Right lobe of liver (tissue), 4 donors: ENCODE results near the gene SNX19.

Experiments used
- POLR2A ChIP-seq: fragments of 450-650 bp; IDR thresholded peaks from one replicate; pipeline ENCODE4 v1.6.1; 2017; ENCODE audit warnings: antibody characterized with exemption, mild to moderate bottlenecking
- TF ChIP-seq, protein P1 (sequence below), 4 donors: fragments of 200-600 bp in 3 of 4; fragments of 450-650 bp in 1 of 4; IDR thresholded peaks; one replicate each; pipeline versions ENCODE4 v1.5.1 to v1.8.0; 2016 to 2022; ENCODE audit warnings: antibody characterized with exemption in 4 of 4, mild to moderate bottlenecking in 2 of 4
- donor health status: DM: no; HTN: no; CAD: no.
- donor health status: DM: no; HTN: no; CAD: no.
- donor health status: DM: no; HTN: yes; CAD: no.

DNA sequence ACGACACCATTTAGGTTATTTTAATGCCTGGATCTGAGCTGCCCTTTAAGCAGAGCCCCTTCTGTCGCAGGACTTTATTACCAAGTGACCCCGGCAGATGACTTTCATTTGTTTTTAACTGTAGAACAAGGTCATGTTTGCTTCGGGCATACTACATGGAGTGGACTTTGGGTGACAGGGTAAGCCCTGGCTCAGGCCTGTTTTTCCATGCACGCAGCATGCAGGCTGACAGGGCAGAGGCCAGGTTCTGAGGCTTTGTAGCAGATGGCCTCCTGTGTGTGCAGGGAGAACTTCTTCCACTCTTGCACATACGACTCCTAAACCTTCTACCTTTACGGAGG is 50.5 kb downstream of the SNX19 start:
- TF ChIP-seq, protein P1, sequence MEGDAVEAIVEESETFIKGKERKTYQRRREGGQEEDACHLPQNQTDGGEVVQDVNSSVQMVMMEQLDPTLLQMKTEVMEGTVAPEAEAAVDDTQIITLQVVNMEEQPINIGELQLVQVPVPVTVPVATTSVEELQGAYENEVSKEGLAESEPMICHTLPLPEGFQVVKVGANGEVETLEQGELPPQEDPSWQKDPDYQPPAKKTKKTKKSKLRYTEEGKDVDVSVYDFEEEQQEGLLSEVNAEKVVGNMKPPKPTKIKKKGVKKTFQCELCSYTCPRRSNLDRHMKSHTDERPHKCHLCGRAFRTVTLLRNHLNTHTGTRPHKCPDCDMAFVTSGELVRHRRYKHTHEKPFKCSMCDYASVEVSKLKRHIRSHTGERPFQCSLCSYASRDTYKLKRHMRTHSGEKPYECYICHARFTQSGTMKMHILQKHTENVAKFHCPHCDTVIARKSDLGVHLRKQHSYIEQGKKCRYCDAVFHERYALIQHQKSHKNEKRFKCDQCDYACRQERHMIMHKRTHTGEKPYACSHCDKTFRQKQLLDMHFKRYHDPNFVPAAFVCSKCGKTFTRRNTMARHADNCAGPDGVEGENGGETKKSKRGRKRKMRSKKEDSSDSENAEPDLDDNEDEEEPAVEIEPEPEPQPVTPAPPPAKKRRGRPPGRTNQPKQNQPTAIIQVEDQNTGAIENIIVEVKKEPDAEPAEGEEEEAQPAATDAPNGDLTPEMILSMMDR (IDR thresholded peaks at IDR 0.05): no peak
- no peak for TF ChIP-seq POLR2A
